H1 (cell line): Measurements from ENCODE around the gene LTN1. TPM values are rescaled to one million over a fixed set of nuclear protein-coding genes. Genes with fewer than 3 reads are reported as not detected.

ENCODE experiments used
- CTCF ChIA-PET: fragments of 300-600 bp; sonication (Branson Sonifier 250); formaldehyde crosslinking; loops from one replicate; lab custom pipeline; 2021; ENCODE audit not compliant: partially characterized antibody; lab: Charles Lee
- POLR2A ChIA-PET: fragments of 300-600 bp; sonication (Branson Sonifier 250); formaldehyde crosslinking; loops from one replicate; lab custom pipeline; 2021; ENCODE audit warnings: inconsistent platforms; ENCODE audit not compliant: partially characterized antibody; lab: Charles Lee
- DNase-seq, 2 experiments: peaks; one replicate each; pipeline versions ENCODE4 v3.0.0 to v3.0.0-alpha.2; 2010 to 2022; ENCODE audit warnings: low spot score in 2 of 2, low read depth in 1 of 2, mixed read lengths in 1 of 2
- FAIRE-seq: peaks from 2 replicates; lab custom pipeline; 2011; peaks lifted over from hg19 to GRCh38; lab: Jason Lieb, UNC
- H2AFZ ChIP-seq: 2 replicates; pipeline ENCODE4 v1.8.1; 2012; ENCODE audit warnings: low read length, inconsistent platforms
- H2AK5ac ChIP-seq: 2 replicates; pipeline ENCODE4 v1.6.1; 2013; ENCODE audit warnings: low read depth, low read length
- H2BK120ac ChIP-seq: replicated peaks from 2 replicates; pipeline ENCODE3; 2013; ENCODE audit warnings: low read depth, low read length, inconsistent platforms
- H2BK12ac ChIP-seq: 2 replicates; pipeline ENCODE4 v1.6.1; 2013; ENCODE audit warnings: low read depth, low read length
- H2BK15ac ChIP-seq: 2 replicates; pipeline ENCODE4 v1.6.1; 2013; ENCODE audit warnings: low read length
- H2BK20ac ChIP-seq: 2 replicates; pipeline ENCODE4 v1.6.1; 2013; ENCODE audit warnings: low read length
- H2BK5ac ChIP-seq: 2 replicates; pipeline ENCODE4 v1.6.1; 2013; ENCODE audit warnings: low read depth, low read length
- H3K14ac ChIP-seq: 2 replicates; pipeline ENCODE4 v1.6.1; 2013; ENCODE audit warnings: inconsistent platforms; ENCODE audit not compliant: insufficient read length
- H3K18ac ChIP-seq: 2 replicates; pipeline ENCODE4 v1.6.1; 2013; ENCODE audit warnings: low read length; ENCODE audit errors: extremely low read depth
- H3K23ac ChIP-seq: 2 replicates; pipeline ENCODE4 v1.6.1; 2013; ENCODE audit warnings: inconsistent platforms; ENCODE audit not compliant: insufficient read length
- H3K23me2 ChIP-seq: 2 replicates; pipeline ENCODE4 v1.6.1; 2013; ENCODE audit warnings: low read depth, low read length
- H3K27ac ChIP-seq: 2 replicates; pipeline ENCODE4 v1.6.1; 2011; ENCODE audit warnings: low read depth, low read length, inconsistent platforms
- H3K27me3 ChIP-seq, 4 experiments: replicated peaks in 1 of 4; 1 replicate in 1 of 4; 2 replicates in 3 of 4; pipeline versions ENCODE4 v1.6.1 to v1.8.1; 2011 to 2013; ENCODE audit warnings: low read length in 3 of 4, mild to moderate bottlenecking in 3 of 4, inconsistent platforms in 2 of 4, mixed read lengths in 2 of 4, moderate library complexity in 1 of 4; ENCODE audit not compliant: control insufficient read depth in 3 of 4, insufficient read depth in 3 of 4; ENCODE audit errors: extremely low read depth in 1 of 4
- H3K36me3 ChIP-seq, 4 experiments: 2 replicates each; pipeline versions ENCODE4 v1.6.1 to v1.8.1; 2011 to 2013; ENCODE audit warnings: mild to moderate bottlenecking in 4 of 4, low read length in 3 of 4, moderate library complexity in 2 of 4, control low read depth in 1 of 4, inconsistent platforms in 1 of 4; ENCODE audit not compliant: insufficient read depth in 4 of 4, control insufficient read depth in 2 of 4
- H3K4ac ChIP-seq: replicated peaks from 2 replicates; pipeline ENCODE3; 2013; ENCODE audit warnings: low read length, low read depth, mixed read lengths, inconsistent platforms; ENCODE audit not compliant: insufficient read length
- H3K4me1 ChIP-seq, 4 experiments: replicated peaks in 1 of 4; 1 replicate in 1 of 4; 2 replicates in 3 of 4; pipeline versions ENCODE4 v1.6.1 to v1.8.1; 2011 to 2013; ENCODE audit warnings: low read length in 3 of 4, inconsistent platforms in 2 of 4, mixed read lengths in 1 of 4; ENCODE audit not compliant: insufficient read depth in 4 of 4, control insufficient read depth in 3 of 4
- H3K4me2 ChIP-seq, 2 experiments: 2 replicates each; pipeline versions ENCODE4 v1.6.1 to v1.8.1; 2011 to 2013; ENCODE audit warnings: low read depth in 2 of 2, low read length in 2 of 2, control low read depth in 1 of 2, inconsistent platforms in 1 of 2, mild to moderate bottlenecking in 1 of 2; ENCODE audit not compliant: insufficient read depth in 1 of 2
- H3K4me3 ChIP-seq, 4 experiments: fragments of 200-600, 300-600 bp in 1 of 4; sonication (generic), shearing (Covaris generic), sonication (Bioruptor Twin) in 1 of 4; 2 replicates each; pipeline versions ENCODE4 v1.5.1 to v1.8.1; 2011 to 2016; ENCODE audit warnings: low read length in 4 of 4, low read depth in 3 of 4, control low read depth in 2 of 4, inconsistent platforms in 2 of 4, mild to moderate bottlenecking in 2 of 4, mixed read lengths in 1 of 4, moderate library complexity in 1 of 4; ENCODE audit not compliant: insufficient read depth in 2 of 4; ENCODE audit errors: extremely low read depth in 1 of 4
- H3K56ac ChIP-seq: replicated peaks from 2 replicates; pipeline ENCODE3; 2013; ENCODE audit warnings: low read depth, mild to moderate bottlenecking, mixed read lengths, low read length, inconsistent platforms; ENCODE audit not compliant: insufficient read length
- H3K79me1 ChIP-seq: 2 replicates; pipeline ENCODE4 v1.6.1; 2013; ENCODE audit warnings: low read depth, low read length, control low read depth
- H3K79me2 ChIP-seq, 2 experiments: 2 replicates each; pipeline versions ENCODE4 v1.6.1 to v1.8.1; 2012 to 2013; ENCODE audit warnings: low read length in 2 of 2, mild to moderate bottlenecking in 2 of 2, inconsistent platforms in 1 of 2; ENCODE audit not compliant: insufficient read depth in 2 of 2, control insufficient read depth in 1 of 2
- H3K9ac ChIP-seq, 4 experiments: replicated peaks in 1 of 4; 1 replicate in 1 of 4; 2 replicates in 3 of 4; pipeline versions ENCODE4 v1.6.1 to v1.8.1; 2011 to 2013; ENCODE audit warnings: low read depth in 3 of 4, low read length in 3 of 4, control low read depth in 2 of 4, mild to moderate bottlenecking in 2 of 4, moderate library complexity in 2 of 4, inconsistent platforms in 1 of 4; ENCODE audit errors: extremely low read depth in 1 of 4
- H3K9me3 ChIP-seq, 2 experiments: 2 replicates each; pipeline versions ENCODE4 v1.6.1 to v1.8.1; 2012 to 2013; ENCODE audit warnings: mild to moderate bottlenecking in 2 of 2, moderate library complexity in 2 of 2, control low read depth in 1 of 2, inconsistent platforms in 1 of 2, low read depth in 1 of 2, low read length in 1 of 2, mixed read lengths in 1 of 2; ENCODE audit not compliant: insufficient read depth in 2 of 2
- H4K20me1 ChIP-seq, 2 experiments: replicated peaks in 1 of 2; 2 replicates each; pipeline versions ENCODE3 to v1.8.1; 2011 to 2013; ENCODE audit warnings: inconsistent platforms in 2 of 2, low read length in 2 of 2, mild to moderate bottlenecking in 1 of 2; ENCODE audit not compliant: insufficient read depth in 2 of 2, control insufficient read depth in 1 of 2
- H4K5ac ChIP-seq: 2 replicates; pipeline ENCODE4 v1.6.1; 2013; ENCODE audit warnings: low read length, low read depth, mixed read lengths, inconsistent platforms; ENCODE audit not compliant: insufficient read length
- H4K8ac ChIP-seq: 2 replicates; pipeline ENCODE4 v1.8.0; 2013; ENCODE audit warnings: mild to moderate bottlenecking, moderate library complexity, low read length, inconsistent platforms; ENCODE audit not compliant: insufficient read depth; ENCODE audit errors: extremely low read depth
- H4K91ac ChIP-seq: replicated peaks from 2 replicates; pipeline ENCODE3; 2013; ENCODE audit warnings: low read length, mixed read lengths, inconsistent platforms; ENCODE audit not compliant: insufficient read length
- CTBP2 ChIP-seq: IDR thresholded peaks from 2 replicates; pipeline ENCODE4 v1.7.0; 2011; ENCODE audit warnings: borderline replicate concordance, mild to moderate bottlenecking, moderate library complexity, mixed read lengths, low read length; ENCODE audit not compliant: insufficient read depth, insufficient read length
- WGBS, 2 experiments: shearing (Covaris generic) in 1 of 2; methylation state at CpG; one replicate each; pipeline versions ENCODE4 v1.1.6 to v1.1.7; 2013 to 2015; ENCODE audit warnings: low lambda C conversion rate in 2 of 2, mixed read lengths in 2 of 2, inconsistent platforms in 1 of 2, low coverage in 1 of 2, missing lambda C conversion rate in 1 of 2; ENCODE audit not compliant: insufficient replicate concordance in 2 of 2, insufficient coverage in 1 of 2, insufficient read length in 1 of 2; ENCODE audit errors: extremely low coverage in 1 of 2, missing lambda C conversion rate in 1 of 2; 5-methylcytosine and 5-hydroxymethylcytosine counted together
- polyA plus RNA-seq, 7 experiments: library from polyadenylated mRNA; depleted of rRNA in 3 of 7; stranded (reverse) in 5 of 7; unstranded in 2 of 7; fragments of >200 nt in 5 of 7; fragments of 200-250 nt in 2 of 7; gene quantifications; 1 replicate in 5 of 7; 2 replicates in 1 of 7; 4 replicates in 1 of 7; pipeline versions ENCODE4 v1.2.1 to v1.2.3, GENCODE V29; 2011 to 2013; ENCODE audit warnings: missing spikeins in 2 of 7, mixed read lengths in 2 of 7
- total RNA-seq: library from RNA; stranded (reverse); fragmentation: NEBNext Ultra II Directional; extraction: Animal tissue kit (Norgen Biotek cat#: 25700); gene quantifications from 2 replicates; pipeline ENCODE4 v1.2.1, GENCODE V29; 2021
- TF ChIP-seq, protein P1 (sequence below): IDR thresholded peaks from 2 replicates; pipeline ENCODE4 v1.6.1; 2012; ENCODE audit warnings: inconsistent platforms

LTN1 gene
- total and polyA plus RNA-seq, 2 of the 8 experiments (the other 6 are each of a cell fraction or from before 2014, with no cell fraction given): 3.2 to 23.5 TPM

DNA sequence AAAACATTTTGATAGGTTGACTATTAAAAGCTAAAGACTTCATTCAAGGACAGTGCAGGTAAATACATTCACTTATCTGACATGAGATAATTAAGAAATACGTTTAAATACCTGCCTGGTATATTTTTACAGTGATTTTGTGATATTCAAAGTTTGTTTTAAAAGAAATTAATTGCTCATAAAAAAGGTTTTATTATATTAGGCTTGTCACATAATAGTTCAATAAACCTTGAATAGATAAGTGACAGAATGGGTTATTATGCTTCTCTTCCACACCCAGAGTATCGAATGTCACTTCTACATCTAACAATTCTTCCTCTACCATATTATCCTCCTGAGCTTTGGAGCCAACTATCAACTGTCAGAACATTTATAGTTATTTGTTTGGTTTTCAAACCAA, 60.0 kb downstream of the LTN1 start:
- Histone ChIP-seq H3K36me3 (peaks cover 0 to 19% (median 3%) of the 10 kb centered on the region in 4 experiments; a peak in 2 of 8 replicates), H2BK120ac (no peak overlapping the region), H2AK5ac (no peak overlapping the region), H4K8ac (no peak overlapping the region), H4K5ac (no peak overlapping the region), H3K23ac (no peak overlapping the region), H2BK15ac (no peak overlapping the region), H3K27me3 (no peaks in the 10 kb centered on the region), H3K56ac (no peak overlapping the region), H3K4ac (no peak overlapping the region), H2BK20ac (no peak overlapping the region), H4K91ac (no peak overlapping the region), H2BK5ac (no peak overlapping the region), H4K20me1 (no peaks in the 10 kb centered on the region), H3K18ac (no peak overlapping the region), H3K79me2 (no peaks in the 10 kb centered on the region), H3K9me3 (no peaks in the 10 kb centered on the region), H3K4me3 (no peak overlapping the region), H3K79me1 (no peaks in the 10 kb centered on the region), H3K4me1 (no peaks in the 10 kb centered on the region), H3K27ac (no peak overlapping the region), H2AFZ (no peak overlapping the region), H3K4me2 (no peak overlapping the region), H3K14ac (no peak overlapping the region), H3K9ac (no peak overlapping the region), H3K23me2 (no peaks in the 10 kb centered on the region; the same call in 1 of the 2 replicates), H2BK12ac (no peak overlapping the region)
- POLR2A ChIA-PET: no interaction called here
- CTCF ChIA-PET: interaction anchor here (0.6 to 1.0 kb wide), 3 partner anchors 15 to 187 kb away, joined by 3 read pairs; no protein-coding TSS in a partner anchor
- WGBS, 2 experiments: 95% methylated on average over 2 of the region's 2 CpGs; no CpG with 5 or more reads in 1 of the 2 experiments
- FAIRE-seq (no peak), DNase-seq (no peak)
- no peak for TF ChIP-seq CTBP2
- TF ChIP-seq, protein P1, sequence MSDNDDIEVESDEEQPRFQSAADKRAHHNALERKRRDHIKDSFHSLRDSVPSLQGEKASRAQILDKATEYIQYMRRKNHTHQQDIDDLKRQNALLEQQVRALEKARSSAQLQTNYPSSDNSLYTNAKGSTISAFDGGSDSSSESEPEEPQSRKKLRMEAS: no peak
